Gastrocnemius medialis (tissue), 4 donors: Measurements from ENCODE around the gene C7orf57.

ENCODE experiments used
- POLR2A ChIP-seq, 2 donors: fragments of 450-650 bp; IDR thresholded peaks; one replicate each; pipeline ENCODE4 v1.6.1; 2017; ENCODE audit warnings: antibody characterized with exemption in 2 of 2, mild to moderate bottlenecking in 2 of 2, moderate library complexity in 2 of 2
- TF ChIP-seq, protein P1 (sequence below), 5 experiments: fragments of 450-650 bp in 3 of 5; fragments of 200-600 bp in 2 of 5; sonication (generic) in 2 of 5; IDR thresholded peaks in 4 of 5; conservative IDR thresholded peaks in 1 of 5; 1 replicate in 4 of 5; 2 replicates in 1 of 5; pipeline ENCODE4 v1.5.1; 2016 to 2019; ENCODE audit warnings: antibody characterized with exemption in 5 of 5, mild to moderate bottlenecking in 3 of 5, moderate library complexity in 3 of 5

DNA sequence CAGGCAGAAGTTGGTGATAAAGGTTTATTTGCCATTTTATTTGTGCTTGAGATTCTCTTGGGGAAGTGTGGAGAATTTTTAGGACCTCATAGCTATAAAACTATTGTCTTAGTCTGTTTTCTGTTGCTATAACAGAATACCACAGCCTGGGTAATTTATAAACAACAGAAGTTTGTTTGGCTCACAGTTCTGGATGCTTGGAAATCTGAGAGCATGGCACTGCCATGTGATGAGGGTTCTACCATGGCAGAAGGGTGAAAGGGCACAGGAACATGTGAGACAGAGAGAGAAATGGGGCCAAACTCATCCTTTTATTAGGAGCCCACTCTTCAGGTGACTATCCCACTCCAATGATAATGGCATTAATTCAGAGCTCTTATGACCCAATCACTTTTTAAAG lies 18.7 kb upstream of the C7orf57 start:
- TF ChIP-seq, protein P1, sequence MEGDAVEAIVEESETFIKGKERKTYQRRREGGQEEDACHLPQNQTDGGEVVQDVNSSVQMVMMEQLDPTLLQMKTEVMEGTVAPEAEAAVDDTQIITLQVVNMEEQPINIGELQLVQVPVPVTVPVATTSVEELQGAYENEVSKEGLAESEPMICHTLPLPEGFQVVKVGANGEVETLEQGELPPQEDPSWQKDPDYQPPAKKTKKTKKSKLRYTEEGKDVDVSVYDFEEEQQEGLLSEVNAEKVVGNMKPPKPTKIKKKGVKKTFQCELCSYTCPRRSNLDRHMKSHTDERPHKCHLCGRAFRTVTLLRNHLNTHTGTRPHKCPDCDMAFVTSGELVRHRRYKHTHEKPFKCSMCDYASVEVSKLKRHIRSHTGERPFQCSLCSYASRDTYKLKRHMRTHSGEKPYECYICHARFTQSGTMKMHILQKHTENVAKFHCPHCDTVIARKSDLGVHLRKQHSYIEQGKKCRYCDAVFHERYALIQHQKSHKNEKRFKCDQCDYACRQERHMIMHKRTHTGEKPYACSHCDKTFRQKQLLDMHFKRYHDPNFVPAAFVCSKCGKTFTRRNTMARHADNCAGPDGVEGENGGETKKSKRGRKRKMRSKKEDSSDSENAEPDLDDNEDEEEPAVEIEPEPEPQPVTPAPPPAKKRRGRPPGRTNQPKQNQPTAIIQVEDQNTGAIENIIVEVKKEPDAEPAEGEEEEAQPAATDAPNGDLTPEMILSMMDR (IDR thresholded peaks at IDR 0.05 in 4 of 5, conservative IDR thresholded peaks at IDR 0.05 in 1 of 5) = no peak
- no peak for TF ChIP-seq POLR2A (IDR thresholded peaks at IDR 0.05)
